Fibroblast of skin of abdomen (primary cell): ENCODE measurements around the gene CLDN4. TPM values are rescaled to one million over a fixed set of nuclear protein-coding genes. Genes with fewer than 3 reads are reported as not detected.
"Not testable (repeated sequence)": the region's sequence is repeated elsewhere in the genome, so short reads cannot be mapped to it uniquely, and the experiment has no call there.

Source experiments
- DNase-seq: peaks from one replicate; pipeline ENCODE4 v3.0.0-alpha.2; 2013
- polyA plus RNA-seq, 2 experiments: library from polyadenylated mRNA; unstranded; fragments of 120-200 nt; gene quantifications; one replicate each; pipeline ENCODE4 v1.2.1, GENCODE V29; 2013; ENCODE audit not compliant: insufficient read length in 2 of 2

The CLDN4 gene
- polyA plus RNA-seq (2013, experiment 1 of 2; ENCODE audit: insufficient read length): 1.2 TPM
- polyA plus RNA-seq (2013, experiment 2 of 2; ENCODE audit: insufficient read length): 1.4 TPM

- peak; percentile 24 for DNase-seq
Measured at GRCh38 chr7:73830681-73831583, at the start of gene CLDN4. Gene CLDN4 (plus strand): TSS chr7:73830996. CDS start chr7:73831202, 206 bp downstream.

- no peak for DNase-seq
Measured at GRCh38 chr7:73786588-73786987, 44.2 kb upstream of the CLDN4 start.

- DNase-seq: not testable (repeated sequence)
Measured at GRCh38 chr7:73787786-73788048, 43.1 kb upstream of the CLDN4 start.

GRCh38 chr7:73789051-73789450, 41.7 kb upstream of the CLDN4 start:
- no peak for DNase-seq

GRCh38 chr7:73791170-73791690, 39.6 kb upstream of the CLDN4 start:
- DNase-seq: not testable (repeated sequence)

GRCh38 chr7:73795188-73795587, 35.6 kb upstream of the CLDN4 start:
- DNase-seq: not testable (repeated sequence)

- DNase-seq: not testable (repeated sequence)
Measured at GRCh38 chr7:73796656-73797055, 34.1 kb upstream of the CLDN4 start.

GRCh38 chr7:73797176-73797575, 33.6 kb upstream of the CLDN4 start:
- DNase-seq: not testable (repeated sequence)

GRCh38 chr7:73799282-73800141, 31.3 kb upstream of the CLDN4 start:
- DNase-seq: no peak

GRCh38 chr7:73801577-73801976, 29.2 kb upstream of the CLDN4 start:
- DNase-seq: no peak

- DNase-seq: no peak
Measured at GRCh38 chr7:73802459-73802858, 28.3 kb upstream of the CLDN4 start.

- no peak for DNase-seq
Measured at GRCh38 chr7:73809467-73809951, 21.3 kb upstream of the CLDN4 start.

GRCh38 chr7:73810998-73811360, 19.8 kb upstream of the CLDN4 start:
- no peak for DNase-seq

- peak; percentile 46 for DNase-seq
Measured at GRCh38 chr7:73811760-73812168, 19.0 kb upstream of the CLDN4 start.

GRCh38 chr7:73812996-73813395, 17.8 kb upstream of the CLDN4 start:
- DNase-seq: peak; percentile 25

- DNase-seq: no peak
Measured at GRCh38 chr7:73815436-73815835, 15.4 kb upstream of the CLDN4 start.

GRCh38 chr7:73817121-73817520, 13.7 kb upstream of the CLDN4 start:
- no peak for DNase-seq

- DNase-seq: no peak
Measured at GRCh38 chr7:73820013-73820412, 10.8 kb upstream of the CLDN4 start.

GRCh38 chr7:73821597-73822285, 9.1 kb upstream of the CLDN4 start:
- not testable (repeated sequence) for DNase-seq

- peak; percentile 93 for DNase-seq
Measured at GRCh38 chr7:73822319-73823173, 8.2 kb upstream of the CLDN4 start.

GRCh38 chr7:73823257-73823656, 7.5 kb upstream of the CLDN4 start:
- no peak for DNase-seq
